Hepatocyte (in vitro differentiated cells): ENCODE data around the gene C11orf71. TPM values are rescaled to one million over a fixed set of nuclear protein-coding genes. Genes with fewer than 3 reads are reported as not detected.

ENCODE experiments used
- DNase-seq: peaks from one replicate; pipeline ENCODE4 v3.0.0-alpha.2; 2016; ENCODE audit warnings: low spot score
- H2AFZ ChIP-seq: fragments of 200-600 bp; sonication (generic); 2 replicates; pipeline ENCODE4 v1.6.0; 2016; ENCODE audit warnings: antibody characterized with exemption, mild to moderate bottlenecking
- H3K27ac ChIP-seq: fragments of 200-600 bp; sonication (generic); 2 replicates; pipeline ENCODE4 v1.5.1; 2016; ENCODE audit warnings: mild to moderate bottlenecking
- H3K27me3 ChIP-seq: fragments of 200-600 bp; sonication (generic); 2 replicates; pipeline ENCODE4 v1.6.1; 2016
- H3K36me3 ChIP-seq: fragments of 200-600 bp; sonication (generic); replicated peaks from 2 replicates; pipeline ENCODE4 v1.5.1; 2016; ENCODE audit warnings: low read depth; ENCODE audit not compliant: insufficient read depth
- H3K4me1 ChIP-seq: fragments of 200-600 bp; sonication (generic); 2 replicates; pipeline ENCODE4 v1.5.1; 2016; ENCODE audit warnings: mild to moderate bottlenecking, moderate library complexity; ENCODE audit not compliant: insufficient read depth
- H3K4me2 ChIP-seq: fragments of 200-600 bp; sonication (generic); 2 replicates; pipeline ENCODE4 v1.6.0; 2016
- H3K4me3 ChIP-seq: fragments of 200-600 bp; sonication (generic); 2 replicates; pipeline ENCODE4 v1.5.1; 2016; ENCODE audit warnings: mild to moderate bottlenecking
- H3K79me2 ChIP-seq: fragments of 200-600 bp; sonication (generic); 2 replicates; pipeline ENCODE4 v1.6.0; 2017; ENCODE audit warnings: mild to moderate bottlenecking
- H3K9me2 ChIP-seq: fragments of 200-600 bp; sonication (generic); replicated peaks from 2 replicates; pipeline ENCODE4 v1.6.0; 2017; ENCODE audit warnings: mild to moderate bottlenecking; ENCODE audit not compliant: insufficient read depth
- H3K9me3 ChIP-seq: fragments of 200-600 bp; sonication (generic); 2 replicates; pipeline ENCODE4 v1.5.1; 2016; ENCODE audit warnings: low read depth, mild to moderate bottlenecking
- H4K20me1 ChIP-seq: fragments of 200-600 bp; sonication (generic); 2 replicates; pipeline ENCODE4 v1.6.0; 2016; ENCODE audit warnings: mild to moderate bottlenecking; ENCODE audit not compliant: insufficient read depth, poor library complexity, severe bottlenecking
- EZH2 ChIP-seq: fragments of 200-600 bp; sonication (generic); IDR thresholded peaks from 2 replicates; pipeline ENCODE4 v1.6.1; 2016; ENCODE audit warnings: antibody characterized with exemption, mild to moderate bottlenecking, borderline replicate concordance
- EZH2phosphoT487 ChIP-seq: fragments of 200-600 bp; sonication (generic); IDR thresholded peaks from one replicate; pipeline ENCODE4 v1.6.1; 2018; ENCODE audit warnings: antibody characterized with exemption, mild to moderate bottlenecking, low read depth, moderate library complexity; ENCODE audit not compliant: unreplicated experiment, severe bottlenecking
- WGBS: methylation state at CpG from one replicate; pipeline ENCODE4 v1.1.6; 2016; ENCODE audit warnings: low lambda C conversion rate; ENCODE audit errors: missing lambda C conversion rate; 5-methylcytosine and 5-hydroxymethylcytosine counted together
- polyA plus RNA-seq: library from polyadenylated mRNA; unstranded; fragments of >200 nt; fragmentation: Nextera tagmentation; extraction: Ambion mirVana; gene quantifications from 2 replicates; pipeline ENCODE4 v1.2.1, GENCODE V29; 2016
- total RNA-seq: library from RNA; depleted of rRNA; stranded (reverse); fragments of >200 nt; gene quantifications from 2 replicates; pipeline ENCODE4 v1.2.3, GENCODE V29; 2014
- TF ChIP-seq, protein P1 (sequence below): fragments of 200-600 bp; sonication (generic); IDR thresholded peaks from 2 replicates; pipeline ENCODE4 v1.5.1; 2016; ENCODE audit warnings: antibody characterized with exemption, mild to moderate bottlenecking; ENCODE audit not compliant: poor library complexity

The C11orf71 gene
- total and polyA plus RNA-seq, 2 experiments from 2014 or later, result 6.4 to 8.1 TPM

DNA sequence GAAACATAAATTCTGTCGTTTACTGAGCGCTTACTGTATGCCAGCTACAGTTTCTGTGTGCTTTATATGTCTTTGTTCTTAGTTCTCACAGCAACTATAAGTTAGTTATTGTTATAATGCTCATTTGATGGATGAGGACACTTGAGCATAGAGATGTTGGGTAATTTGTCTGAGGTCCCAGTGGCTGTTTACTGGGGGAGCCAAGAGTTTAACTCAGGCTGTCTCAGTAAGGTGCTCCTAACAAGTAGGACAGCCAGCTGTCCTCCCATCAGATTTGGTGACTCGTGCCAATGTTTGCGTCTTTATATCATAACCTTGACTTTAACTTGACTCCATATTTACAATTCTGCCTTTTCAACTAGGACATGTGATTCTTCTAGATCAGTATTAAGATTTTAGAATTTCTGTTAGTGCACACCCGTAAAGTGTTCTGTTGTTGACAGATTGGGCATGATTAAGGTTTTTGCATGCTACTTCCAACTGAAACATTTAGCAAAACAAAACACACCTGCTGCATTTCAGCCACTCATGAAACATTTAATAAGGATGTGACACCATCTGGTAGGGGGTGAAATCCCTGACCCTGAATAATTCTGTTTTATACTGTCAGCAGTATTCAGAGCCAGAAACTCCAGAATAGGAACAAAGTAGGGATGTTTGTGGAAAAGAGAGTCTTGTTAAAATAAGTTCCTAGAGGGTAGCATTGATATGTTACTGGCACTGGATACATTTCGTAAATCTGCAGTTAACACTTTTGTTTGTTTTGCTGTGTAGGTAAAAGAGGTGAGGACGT lies 40.9 kb upstream of the C11orf71 start:
- no peaks in the 10 kb centered on the region for H4K20me1 ChIP-seq

DNA sequence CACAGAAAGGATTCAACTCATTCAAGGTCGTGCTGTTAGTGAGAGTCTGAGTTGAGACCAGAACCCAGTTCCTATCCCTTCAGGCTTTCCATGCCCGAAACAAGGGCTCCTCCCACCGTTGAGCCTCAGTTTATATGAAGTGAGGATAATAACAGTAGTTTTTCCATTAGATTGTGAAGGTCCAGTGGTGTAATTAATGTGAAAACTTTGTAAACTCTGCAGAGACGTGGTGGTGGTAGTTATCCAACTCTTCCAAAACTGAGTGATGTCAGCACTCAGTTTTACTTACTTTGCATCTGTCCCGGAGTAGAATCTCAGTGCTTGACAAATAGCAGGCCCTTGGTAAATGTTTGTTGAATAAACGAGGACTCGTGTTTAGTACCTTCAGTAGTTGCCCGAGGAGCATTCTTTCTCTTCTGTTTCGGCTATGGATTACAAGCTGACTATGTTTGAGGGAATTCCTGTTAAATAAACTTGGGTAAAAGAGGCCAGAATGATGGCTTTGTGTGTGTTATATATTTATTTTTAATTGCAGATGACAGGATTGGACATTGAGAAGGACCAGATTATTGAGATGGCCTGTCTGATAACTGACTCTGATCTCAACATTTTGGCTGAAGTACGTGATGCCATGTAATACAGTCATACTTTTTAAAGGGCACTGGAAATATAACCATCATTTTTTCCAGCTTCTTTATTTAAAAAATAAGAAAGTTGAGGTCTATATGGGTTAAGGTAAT lies 40.0 kb upstream of the C11orf71 start:
- peak overlapping the region; percentile 78 for H3K4me2 ChIP-seq
- WGBS, result 2% methylated on average over 10 of the region's 10 CpGs
- H3K9me2 ChIP-seq, result no peaks in the 10 kb centered on the region
- H3K36me3 ChIP-seq, result no peaks in the 10 kb centered on the region
- peak; percentile 42 for DNase-seq
- H4K20me1 ChIP-seq, result no peaks in the 10 kb centered on the region
- peak overlapping the region; percentile 76 for H3K27ac ChIP-seq
- TF ChIP-seq, protein P1, sequence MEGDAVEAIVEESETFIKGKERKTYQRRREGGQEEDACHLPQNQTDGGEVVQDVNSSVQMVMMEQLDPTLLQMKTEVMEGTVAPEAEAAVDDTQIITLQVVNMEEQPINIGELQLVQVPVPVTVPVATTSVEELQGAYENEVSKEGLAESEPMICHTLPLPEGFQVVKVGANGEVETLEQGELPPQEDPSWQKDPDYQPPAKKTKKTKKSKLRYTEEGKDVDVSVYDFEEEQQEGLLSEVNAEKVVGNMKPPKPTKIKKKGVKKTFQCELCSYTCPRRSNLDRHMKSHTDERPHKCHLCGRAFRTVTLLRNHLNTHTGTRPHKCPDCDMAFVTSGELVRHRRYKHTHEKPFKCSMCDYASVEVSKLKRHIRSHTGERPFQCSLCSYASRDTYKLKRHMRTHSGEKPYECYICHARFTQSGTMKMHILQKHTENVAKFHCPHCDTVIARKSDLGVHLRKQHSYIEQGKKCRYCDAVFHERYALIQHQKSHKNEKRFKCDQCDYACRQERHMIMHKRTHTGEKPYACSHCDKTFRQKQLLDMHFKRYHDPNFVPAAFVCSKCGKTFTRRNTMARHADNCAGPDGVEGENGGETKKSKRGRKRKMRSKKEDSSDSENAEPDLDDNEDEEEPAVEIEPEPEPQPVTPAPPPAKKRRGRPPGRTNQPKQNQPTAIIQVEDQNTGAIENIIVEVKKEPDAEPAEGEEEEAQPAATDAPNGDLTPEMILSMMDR, result no peak
- TF ChIP-seq EZH2phosphoT487, result no peak
- TF ChIP-seq EZH2, result no peak
- peaks cover 20% of the 10 kb centered on the region for H3K4me1 ChIP-seq
- peak overlapping the region; percentile 59 for H2AFZ ChIP-seq
- H3K9me3 ChIP-seq, result no peaks in the 10 kb centered on the region
- H3K4me3 ChIP-seq, result peak overlapping the region; percentile 53
- peaks cover 49% of the 10 kb centered on the region for H3K79me2 ChIP-seq
- no peaks in the 10 kb centered on the region for H3K27me3 ChIP-seq

More for the DNA sequence above, 40.9 kb upstream of the C11orf71 start:
- Histone ChIP-seq H3K4me2 (peak overlapping the region; percentile 78), H3K9me2 (no peaks in the 10 kb centered on the region), H3K27me3 (no peaks in the 10 kb centered on the region), H3K36me3 (no peaks in the 10 kb centered on the region), H3K27ac (peak overlapping the region; percentile 76), H2AFZ (no peak overlapping the region), H3K9me3 (no peaks in the 10 kb centered on the region), H3K79me2 (peaks cover 58% of the 10 kb centered on the region), H3K4me1 (peaks cover 20% of the 10 kb centered on the region), H3K4me3 (peak overlapping the region; percentile 53)
- no peak for TF ChIP-seq EZH2
- TF ChIP-seq, protein P1, result no peak
- no peak for TF ChIP-seq EZH2phosphoT487
- no peak for DNase-seq
- WGBS, result 61% methylated on average over 7 of the region's 7 CpGs

DNA sequence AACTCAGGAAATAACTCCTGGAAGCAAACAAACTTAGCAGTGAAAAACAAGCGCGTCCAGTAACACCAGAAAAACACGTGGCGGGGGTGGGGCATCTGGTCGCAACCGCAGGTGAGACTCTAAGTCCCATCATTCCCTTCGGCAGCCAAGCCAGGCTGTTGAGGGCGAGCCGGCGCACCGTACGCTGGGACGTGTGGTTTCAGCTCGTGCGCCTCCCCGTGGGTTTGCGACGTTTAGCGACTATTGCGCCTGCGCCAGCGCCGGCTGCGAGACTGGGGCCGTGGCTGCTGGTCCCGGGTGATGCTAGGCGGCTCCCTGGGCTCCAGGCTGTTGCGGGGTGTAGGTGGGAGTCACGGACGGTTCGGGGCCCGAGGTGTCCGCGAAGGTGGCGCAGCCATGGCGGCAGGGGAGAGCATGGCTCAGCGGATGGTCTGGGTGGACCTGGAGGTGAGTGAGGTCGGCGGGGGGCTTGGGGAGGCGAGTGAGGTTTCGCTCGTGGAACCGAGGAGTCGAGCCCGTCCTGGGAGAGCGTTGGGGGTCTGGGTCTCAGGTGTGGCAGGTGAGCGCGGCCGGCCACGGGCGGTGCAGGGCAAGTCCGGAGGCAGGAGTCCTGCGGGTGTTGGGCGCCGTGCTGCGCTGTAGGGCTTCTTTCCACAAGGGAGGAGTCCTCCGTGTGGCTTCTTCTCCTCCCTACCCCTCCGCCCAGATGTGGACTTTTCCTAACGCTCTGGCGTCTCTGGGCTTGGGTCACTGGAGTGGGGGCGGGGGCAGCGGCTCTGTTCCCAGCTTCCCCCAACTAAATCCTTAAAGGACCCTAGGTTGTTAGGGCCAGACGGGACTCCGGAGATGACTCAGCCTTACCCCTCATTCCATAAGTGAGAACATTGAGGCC lies 39.2 kb upstream of the C11orf71 start, which contains the start of gene REXO2:
Gene REXO2, plus strand, starts transcription at position 239 of the 892 bp plus-strand sequence. Its CDS starts 62 bp downstream, at position 301.
- H3K79me2 ChIP-seq, result peaks cover 41% of the 10 kb centered on the region
- peak within 1 kb of the TSS; percentile 78 for H3K4me2 ChIP-seq
- peak within 1 kb of the TSS; percentile 53 for H3K4me3 ChIP-seq
- DNase-seq, result peak; percentile 98
- WGBS, result under 1% methylated on average over 58 of the region's 64 CpGs
- no peaks in the 10 kb centered on the region for H3K27me3 ChIP-seq
- H3K27ac ChIP-seq, result peak within 1 kb of the TSS; percentile 76
- no peaks in the 10 kb centered on the region for H3K9me2 ChIP-seq
- TF ChIP-seq, protein P1, result no peak
- TF ChIP-seq EZH2, result no peak
- no peak for TF ChIP-seq EZH2phosphoT487
- no peaks in the 10 kb centered on the region for H3K36me3 ChIP-seq
- H4K20me1 ChIP-seq, result no peaks in the 10 kb centered on the region
- peaks cover 20% of the 10 kb centered on the region for H3K4me1 ChIP-seq
- no peaks in the 10 kb centered on the region for H3K9me3 ChIP-seq
- peak within 1 kb of the TSS; percentile 59 for H2AFZ ChIP-seq
